Inferior parietal cortex (tissue), 1 donor: ENCODE measurements around the gene LIG1.
A peak's percentile ranks its signal among the peaks of the same experiment; 100 is the strongest.

Experiments
- DNase-seq: peaks from one replicate; pipeline ENCODE4 v3.0.0-alpha.2; 2016; ENCODE audit errors: extremely low spot score

LIG1 gene

GRCh38 chr19:48182434-48182833 is 12.3 kb upstream of the LIG1 start:
- DNase-seq, result no peak

DNA sequence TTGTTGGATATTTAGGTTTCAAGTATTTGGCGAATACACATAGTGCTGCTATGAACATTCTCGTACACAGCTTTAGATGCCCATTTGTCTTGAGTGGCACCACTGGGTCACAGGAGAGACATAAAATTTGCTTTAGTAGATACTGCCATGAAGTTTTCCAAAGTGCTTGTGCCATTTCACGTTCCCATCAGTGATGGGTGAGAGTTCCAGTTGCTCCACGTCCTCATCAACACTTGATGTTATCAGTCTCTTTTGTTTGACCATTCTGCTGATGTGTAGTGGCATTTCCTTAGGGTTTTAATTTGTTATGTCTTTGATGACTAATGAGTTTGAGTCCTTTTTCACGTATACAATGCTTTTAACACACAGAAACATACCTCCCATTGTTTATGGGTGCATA is 11.4 kb upstream of the LIG1 start:
- no peak for DNase-seq

GRCh38 chr19:48176226-48176625 is 6.1 kb upstream of the LIG1 start:
- no peak for DNase-seq

DNA sequence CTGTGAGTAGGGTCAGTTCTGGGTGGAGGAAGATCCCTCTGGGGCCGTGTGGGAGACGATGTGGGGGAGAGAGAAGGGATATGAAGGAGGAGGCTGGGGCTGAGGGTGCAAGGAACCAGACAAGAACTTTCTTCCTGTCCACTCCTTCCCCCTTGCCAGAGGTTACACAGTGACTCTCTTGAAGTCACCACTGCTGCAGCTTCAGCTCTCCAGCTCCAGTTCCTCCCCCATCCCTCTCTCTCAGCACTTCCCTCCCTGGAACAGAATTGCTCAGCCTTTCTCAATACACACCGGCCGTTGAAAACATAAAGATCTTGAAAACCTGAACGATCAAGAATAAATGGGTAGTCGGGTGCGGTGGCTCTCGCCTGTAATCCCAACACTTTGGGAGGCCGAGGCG is 5.4 kb upstream of the LIG1 start:
- no peak for DNase-seq

DNA sequence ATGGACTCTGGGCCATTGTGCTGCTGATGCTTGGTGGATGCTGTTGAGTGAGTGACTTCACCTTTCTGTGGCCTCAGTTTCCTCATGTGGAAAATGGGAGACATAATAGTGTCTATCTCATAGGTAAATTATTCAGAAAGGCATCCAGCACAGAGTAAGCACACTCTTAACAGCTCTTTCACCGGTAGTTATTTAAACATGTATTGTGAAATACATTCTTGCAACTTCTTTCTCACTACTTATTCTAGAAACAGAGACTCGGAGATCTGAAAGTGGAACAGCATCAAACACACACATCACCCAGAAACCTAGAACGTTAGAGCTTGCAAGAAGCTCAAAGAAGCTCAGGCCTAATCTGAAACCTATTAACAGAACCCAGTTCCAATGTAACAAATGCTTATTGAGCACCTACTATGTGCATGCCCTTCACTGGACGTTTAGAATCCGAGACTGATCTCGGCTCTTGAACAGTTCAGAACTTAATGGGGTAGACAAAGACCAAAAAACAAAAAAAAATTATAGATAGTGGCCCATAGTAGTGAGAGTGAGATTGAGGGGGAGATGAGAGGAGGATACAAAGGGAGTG is 4.4 kb upstream of the LIG1 start:
- DNase-seq, result no peak

DNA sequence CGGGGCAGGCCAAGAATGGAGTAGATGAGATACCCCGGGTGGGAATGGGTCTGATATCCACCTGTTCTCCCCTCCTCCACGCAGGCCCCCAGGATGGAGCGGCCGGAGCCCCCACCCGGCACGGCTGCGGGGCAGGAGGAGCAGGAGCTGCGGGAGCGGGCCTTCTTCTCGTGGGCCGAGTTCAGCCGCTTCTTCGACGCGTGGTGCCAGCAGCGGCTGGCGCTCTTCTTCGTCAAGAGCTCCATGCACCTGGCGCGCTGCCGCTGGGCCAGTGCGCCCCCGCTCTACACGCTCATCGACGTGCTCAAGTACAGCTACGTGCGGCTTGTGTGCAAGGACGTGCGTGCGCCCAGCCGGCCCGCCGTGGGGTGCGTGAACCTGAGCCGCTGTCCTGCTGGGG is 1.6 kb upstream of the LIG1 start:
- no peak for DNase-seq

GRCh38 chr19:48170817-48171347 is 738 bp upstream of the LIG1 start:
- no peak for DNase-seq

DNA sequence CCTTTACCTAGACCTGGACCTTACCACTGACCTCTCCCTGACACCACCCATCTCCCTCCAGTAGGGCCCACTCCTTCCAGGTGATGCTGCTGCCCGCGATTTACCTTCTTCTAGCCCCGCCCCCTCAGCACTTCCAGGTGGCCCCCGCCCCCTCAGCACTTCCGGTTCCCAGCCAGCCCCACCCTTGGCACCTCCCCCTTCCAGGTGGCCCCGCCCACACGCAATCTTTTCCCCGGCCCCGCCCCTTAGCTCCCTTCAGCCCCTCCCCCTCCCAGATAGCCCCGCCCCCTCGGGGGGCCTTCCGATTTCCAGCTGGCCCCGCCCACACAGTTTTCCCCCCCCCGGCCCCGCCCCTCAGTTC is 586 bp downstream of the LIG1 start:
- no peak for DNase-seq

DNA sequence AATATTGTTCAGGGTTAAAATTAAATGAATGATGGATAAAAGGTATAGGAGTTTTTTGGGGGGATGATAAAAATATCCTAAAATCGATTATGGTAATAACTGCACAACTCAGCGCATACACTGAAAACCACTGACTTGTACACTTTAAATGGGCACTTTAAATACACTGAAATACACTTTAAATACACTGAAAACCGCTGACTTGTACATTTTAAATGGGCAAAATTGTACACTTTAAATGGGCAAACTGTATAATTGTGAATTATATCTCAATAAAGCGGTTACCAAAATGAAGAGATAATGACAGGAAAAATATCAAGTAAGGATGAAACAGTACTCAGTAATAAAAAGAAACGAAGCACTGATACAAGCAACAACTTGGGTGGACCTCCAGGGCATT is 1.5 kb downstream of the LIG1 start:
- DNase-seq, result no peak

- no peak for DNase-seq
These were observed 11.8 kb downstream of the LIG1 start for GRCh38 chr19:48158210-48158790.

GRCh38 chr19:48154003-48154402 is 16.1 kb downstream of the LIG1 start:
- no peak for DNase-seq

DNA sequence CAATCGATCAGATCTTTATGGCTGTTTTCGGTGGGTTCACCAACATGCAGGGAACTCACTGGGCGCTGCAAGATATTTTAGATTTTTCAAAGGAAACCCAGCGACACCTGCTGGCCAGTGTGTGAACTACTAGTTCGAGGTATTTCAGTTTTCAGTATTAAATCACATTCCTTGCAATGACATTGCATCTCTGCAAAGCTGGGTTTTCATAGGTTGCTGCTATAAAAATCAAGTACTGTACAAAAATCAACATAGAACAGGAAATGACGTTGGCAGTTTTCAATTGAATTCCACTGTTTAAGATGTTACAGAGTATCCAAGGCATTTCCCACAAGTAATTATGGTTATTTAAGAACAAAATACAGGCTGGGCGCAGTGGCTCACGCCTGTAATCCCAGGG is 17.6 kb downstream of the LIG1 start:
- peak; percentile 91 for DNase-seq

GRCh38 chr19:48149430-48149829 is 20.7 kb downstream of the LIG1 start:
- DNase-seq, result no peak

DNA sequence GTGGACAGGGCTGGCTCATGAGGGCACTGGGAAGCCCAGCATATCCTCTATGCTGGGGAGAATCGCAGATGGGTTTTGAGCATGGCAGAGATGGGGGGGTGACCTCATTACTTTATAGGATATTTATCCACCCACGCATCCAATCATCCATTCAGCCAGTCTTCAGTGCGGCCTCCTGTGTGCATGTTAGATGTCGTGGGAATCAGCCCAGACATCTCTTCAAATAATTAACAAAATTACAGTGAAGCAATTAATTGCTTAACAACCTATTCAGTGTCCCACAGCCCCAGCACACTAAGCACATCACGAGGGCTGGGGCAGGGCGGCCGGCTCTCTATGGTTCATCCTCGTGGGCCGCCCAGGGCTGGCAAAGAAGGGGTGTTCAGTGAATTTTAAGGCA is 21.6 kb downstream of the LIG1 start:
- no peak for DNase-seq

DNA sequence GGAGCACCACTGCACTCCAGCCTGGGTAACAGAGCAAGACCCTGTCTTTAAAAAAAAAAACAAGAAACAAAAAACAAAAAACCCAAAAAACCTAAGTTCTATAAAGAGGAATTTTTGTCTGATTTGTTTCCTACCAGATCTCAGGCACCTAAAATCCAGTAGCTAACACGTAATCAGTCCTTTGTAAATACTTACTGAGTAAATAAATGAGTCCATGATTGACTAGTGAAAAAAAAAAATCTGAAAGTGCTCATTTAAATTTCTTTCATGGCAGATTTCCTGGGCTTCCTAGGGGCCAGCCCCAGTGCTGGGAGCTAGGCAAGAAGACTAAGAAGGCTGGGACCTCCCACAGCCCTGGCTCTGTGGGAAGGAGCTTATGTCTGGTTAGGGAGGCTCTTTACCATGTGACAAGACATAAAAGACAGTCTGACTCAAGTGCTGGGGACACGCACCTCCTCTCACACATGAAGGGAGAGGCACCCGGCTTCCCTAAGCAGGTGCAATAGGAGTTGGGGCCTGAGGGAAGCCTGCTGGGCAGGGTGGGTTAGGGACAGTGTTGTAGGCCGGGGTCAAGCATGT is 22.5 kb downstream of the LIG1 start:
- no peak for DNase-seq

DNA sequence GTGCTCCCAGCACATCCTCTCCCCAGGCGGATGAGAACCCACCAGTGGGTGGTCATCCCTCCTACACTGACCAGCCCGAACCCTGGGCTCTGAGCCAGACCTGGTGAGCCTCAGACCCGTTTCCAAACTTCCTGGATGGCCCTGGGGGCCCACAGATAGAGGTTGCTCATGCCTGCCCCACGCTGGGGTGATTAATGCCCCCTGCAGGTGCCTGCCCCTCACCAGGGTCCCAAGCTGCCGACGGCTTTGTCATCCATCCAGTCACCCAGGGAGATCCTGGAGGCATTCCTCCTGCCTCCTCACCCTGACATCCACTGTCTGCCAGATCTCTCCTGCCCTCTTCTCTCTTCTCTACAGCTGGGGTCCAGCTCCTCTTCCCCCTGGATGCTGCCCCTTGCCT is 31.1 kb downstream of the LIG1 start:
- no peak for DNase-seq

- no peak for DNase-seq
These were observed 32.7 kb downstream of the LIG1 start for GRCh38 chr19:48137411-48137810.

- DNase-seq, result no peak
These were observed 33.6 kb downstream of the LIG1 start for GRCh38 chr19:48136547-48136946.

DNA sequence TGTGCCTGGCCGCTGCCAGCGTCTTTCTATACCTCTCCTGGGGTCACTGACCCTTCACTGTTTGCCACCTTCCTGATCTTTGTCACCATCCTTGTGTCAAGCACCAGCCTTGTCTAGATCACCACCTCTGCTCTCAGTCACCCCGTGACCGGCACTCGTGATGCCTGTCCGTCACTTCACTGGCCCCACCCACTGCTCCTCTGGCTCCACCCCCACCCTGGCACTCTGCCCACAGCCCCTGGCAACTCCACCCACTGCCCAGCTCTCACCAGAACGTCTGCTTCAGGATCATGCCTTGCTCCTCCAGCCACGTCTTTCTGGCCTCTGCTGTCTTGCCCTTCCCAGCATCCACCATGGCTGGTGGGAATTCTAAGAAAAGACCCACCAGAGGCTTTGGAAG is 34.7 kb downstream of the LIG1 start:
- DNase-seq, result no peak

- DNase-seq, result no peak
These were observed 37.0 kb downstream of the LIG1 start for GRCh38 chr19:48133094-48133493.

DNA sequence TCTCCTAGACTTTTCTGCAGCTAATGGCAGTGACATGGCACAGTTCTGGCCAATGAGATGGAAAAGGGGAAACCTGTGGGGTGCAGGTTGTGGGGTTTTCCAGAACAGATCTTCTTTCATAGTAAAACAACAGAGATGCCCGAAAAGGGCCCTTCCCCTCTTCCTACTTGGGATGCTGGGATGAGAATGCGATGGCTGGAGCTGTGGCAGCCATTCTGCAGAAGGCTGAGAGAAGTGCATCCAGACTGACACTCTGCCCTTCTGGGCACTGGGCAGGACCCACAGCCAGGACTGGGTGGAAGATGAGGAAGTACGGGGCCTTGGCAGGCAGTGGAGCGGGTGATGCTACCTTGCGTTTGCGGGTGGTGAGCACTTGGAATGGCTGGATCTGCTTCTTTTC is 42.6 kb downstream of the LIG1 start:
- DNase-seq, result no peak

DNA sequence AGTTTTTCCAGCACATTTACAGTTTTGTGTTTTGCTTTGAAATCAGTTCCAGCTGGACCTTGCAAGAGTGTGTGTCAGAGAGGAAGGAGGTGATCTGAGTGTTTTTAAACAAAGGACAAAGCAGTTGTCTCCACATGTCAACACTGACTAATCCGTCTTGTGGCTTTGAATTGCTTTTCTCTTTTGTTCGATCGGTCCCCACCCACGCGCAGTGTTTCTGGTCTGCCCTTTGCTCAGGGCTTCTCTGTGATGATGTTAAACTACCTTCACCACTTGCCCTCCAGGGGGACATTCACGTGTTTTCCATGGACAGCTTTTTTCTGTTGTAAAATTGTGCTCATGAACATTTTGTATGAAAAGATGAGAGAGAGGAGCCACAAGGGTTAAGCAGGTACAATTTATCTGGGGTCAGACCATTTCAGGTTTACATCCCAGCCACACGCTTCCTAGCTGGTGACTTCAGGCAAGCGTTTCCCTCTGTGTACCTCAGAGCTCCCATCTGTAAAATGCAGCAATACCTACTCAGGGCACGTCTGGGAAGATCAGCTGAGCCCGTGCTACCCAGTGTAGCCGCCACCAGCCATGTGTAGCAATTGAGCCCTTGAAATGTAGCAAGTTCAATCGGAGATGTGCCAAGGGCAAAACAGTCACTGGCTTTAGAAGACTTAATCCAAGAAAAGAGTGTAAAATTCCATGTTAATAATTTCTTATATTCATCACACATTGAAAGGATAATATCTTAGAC is 46.1 kb downstream of the LIG1 start:
- DNase-seq, result peak; percentile 35

GRCh38 chr19:48122421-48122820 is 47.7 kb downstream of the LIG1 start:
- no peak for DNase-seq
